GM10266 (cell line): Measurements from ENCODE around the gene NOC2L.

Experiments used
- DNase-seq: peaks from one replicate; pipeline ENCODE4 v3.0.0; 2012; ENCODE audit errors: extremely low spot score
- TF ChIP-seq, protein P1 (sequence below): IDR thresholded peaks from 2 replicates; pipeline ENCODE4 v1.5.1; 2012; ENCODE audit warnings: mild to moderate bottlenecking, low read depth; ENCODE audit not compliant: control insufficient read depth, insufficient read depth; ENCODE audit errors: missing control alignments

Gene NOC2L

DNA sequence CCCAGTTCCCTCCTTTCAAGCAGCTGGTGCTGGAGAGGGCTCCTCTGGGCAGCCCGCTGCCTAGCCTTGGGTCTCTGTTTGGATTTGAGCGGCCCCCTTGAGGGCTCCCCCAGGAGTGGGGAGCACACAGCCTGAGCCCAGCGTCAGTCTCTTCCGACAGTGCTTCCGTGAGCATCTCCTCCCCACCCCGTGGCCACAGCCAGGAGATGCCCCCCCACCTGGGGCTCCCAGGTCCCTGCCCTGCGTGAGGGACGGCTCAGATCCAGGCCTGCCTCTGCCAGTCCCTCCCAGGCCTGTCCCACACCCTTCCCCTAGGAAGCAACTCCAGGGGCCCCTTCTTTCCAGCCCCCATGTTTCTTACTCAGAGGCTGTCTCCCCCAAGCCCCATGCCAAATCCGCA is 31.8 kb downstream of the NOC2L start:
- no peak for DNase-seq
- TF ChIP-seq, protein P1, sequence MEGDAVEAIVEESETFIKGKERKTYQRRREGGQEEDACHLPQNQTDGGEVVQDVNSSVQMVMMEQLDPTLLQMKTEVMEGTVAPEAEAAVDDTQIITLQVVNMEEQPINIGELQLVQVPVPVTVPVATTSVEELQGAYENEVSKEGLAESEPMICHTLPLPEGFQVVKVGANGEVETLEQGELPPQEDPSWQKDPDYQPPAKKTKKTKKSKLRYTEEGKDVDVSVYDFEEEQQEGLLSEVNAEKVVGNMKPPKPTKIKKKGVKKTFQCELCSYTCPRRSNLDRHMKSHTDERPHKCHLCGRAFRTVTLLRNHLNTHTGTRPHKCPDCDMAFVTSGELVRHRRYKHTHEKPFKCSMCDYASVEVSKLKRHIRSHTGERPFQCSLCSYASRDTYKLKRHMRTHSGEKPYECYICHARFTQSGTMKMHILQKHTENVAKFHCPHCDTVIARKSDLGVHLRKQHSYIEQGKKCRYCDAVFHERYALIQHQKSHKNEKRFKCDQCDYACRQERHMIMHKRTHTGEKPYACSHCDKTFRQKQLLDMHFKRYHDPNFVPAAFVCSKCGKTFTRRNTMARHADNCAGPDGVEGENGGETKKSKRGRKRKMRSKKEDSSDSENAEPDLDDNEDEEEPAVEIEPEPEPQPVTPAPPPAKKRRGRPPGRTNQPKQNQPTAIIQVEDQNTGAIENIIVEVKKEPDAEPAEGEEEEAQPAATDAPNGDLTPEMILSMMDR = no peak

DNA sequence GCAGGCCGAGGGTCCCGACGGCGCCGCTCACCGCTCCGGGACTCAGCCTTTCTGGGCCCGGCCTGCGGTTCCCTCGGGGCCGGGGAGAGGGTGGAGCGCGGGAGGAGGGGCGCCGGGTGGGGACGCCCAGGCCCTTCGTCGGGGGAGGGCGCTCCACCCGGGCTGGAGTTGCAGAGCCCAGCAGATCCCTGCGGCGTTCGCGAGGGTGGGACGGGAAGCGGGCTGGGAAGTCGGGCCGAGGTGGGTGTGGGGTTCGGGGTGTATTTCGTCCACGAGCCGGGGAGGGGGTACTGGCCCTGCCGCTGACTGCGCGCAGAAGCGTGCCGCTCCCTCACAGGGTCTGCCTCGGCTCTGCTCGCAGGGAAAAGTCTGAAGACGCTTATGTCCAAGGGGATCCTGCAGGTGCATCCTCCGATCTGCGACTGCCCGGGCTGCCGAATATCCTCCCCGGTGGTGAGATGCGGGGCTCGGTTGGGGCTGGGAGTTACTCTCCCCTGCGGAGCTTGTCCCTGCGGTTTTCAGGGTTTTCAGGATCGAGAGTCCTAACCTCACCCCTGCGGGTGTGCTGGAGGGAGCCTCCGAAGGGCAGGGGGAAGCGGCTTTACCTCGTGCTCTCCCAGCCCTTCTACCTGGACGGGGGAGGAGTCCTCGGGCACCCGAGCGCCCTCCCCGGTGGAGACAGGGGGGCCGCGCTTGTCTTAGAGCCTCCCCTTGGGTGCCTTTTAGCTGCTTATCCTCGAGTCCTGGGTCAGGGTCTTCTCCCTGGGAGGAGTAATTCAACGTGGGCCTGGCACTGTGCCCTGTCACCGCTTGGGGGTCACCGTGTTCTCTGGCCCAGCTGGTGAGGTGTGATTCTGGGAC is 33.3 kb downstream of the NOC2L start:
- DNase-seq = no peak
- TF ChIP-seq, protein P1 = no peak

DNA sequence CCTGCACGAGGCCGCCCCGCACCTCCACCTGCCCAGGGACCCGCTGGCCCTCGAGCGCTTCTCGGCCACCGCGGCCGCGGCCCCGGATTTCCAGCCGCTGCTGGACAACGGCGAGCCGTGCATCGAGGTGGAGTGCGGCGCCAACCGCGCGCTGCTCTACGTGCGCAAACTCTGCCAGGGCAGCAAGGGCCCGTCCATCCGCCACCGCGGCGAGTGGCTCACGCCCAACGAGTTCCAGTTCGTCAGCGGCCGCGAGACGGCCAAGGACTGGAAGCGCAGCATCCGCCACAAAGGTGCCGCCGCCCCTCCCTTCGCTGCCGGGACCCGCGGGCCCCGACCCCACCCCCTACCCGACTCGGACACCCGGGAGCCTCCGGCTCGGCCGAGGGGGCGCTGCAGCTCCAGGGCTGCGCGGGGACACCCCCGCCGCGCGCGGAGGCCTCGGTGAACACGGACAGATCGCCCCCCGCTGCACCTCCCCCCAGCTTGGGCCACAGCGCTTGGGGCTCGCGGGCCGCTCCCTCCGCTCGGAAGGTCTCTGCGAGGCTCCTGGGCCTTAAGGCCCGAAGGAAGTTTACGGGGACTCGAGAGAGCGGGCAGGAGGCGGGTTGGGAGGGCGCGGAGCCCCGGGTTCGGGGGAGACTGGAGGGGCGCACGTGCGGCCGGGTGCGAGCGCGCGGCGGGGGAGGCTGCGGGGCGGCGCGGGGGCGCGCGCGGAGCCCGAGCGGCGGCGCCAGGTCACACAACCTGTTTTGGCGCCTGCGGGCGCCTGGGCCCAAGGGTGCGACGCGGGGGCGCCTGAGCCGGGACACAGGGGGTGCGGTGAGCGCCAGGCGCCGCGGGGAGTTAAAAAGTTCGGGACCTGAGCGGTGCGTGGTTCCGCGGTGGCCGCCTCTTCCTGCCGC is 34.1 kb downstream of the NOC2L start:
- TF ChIP-seq, protein P1 = no peak
- no peak for DNase-seq

DNA sequence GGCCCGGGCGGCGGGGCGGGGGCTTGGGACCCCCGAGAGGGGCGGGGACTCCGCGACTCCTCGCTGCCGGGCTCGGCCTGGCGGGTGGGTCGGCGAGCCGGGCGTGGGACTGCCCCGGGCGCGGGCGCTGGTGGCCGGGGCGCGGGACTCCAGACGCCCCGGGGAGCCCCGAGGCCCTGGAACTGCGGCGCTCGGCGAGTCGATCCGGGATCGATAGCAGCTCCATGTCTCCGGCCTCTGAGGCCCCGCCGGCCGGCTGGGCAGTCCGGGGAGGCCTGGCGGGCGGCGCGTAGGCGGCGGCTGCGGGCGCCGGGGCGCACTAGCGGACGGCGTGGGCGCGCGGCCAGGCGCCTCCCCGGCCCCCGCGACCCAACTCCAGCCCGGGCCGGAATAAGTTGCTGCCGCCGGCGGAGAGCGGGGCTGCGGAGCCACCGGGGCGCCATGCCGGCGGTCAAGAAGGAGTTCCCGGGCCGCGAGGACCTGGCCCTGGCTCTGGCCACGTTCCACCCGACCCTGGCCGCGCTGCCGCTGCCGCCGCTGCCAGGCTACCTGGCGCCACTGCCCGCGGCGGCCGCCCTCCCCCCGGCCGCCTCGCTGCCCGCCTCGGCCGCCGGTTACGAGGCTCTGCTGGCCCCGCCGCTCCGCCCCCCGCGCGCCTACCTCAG is 34.9 kb downstream of the NOC2L start:
- DNase-seq = no peak
- TF ChIP-seq, protein P1 = no peak

DNA sequence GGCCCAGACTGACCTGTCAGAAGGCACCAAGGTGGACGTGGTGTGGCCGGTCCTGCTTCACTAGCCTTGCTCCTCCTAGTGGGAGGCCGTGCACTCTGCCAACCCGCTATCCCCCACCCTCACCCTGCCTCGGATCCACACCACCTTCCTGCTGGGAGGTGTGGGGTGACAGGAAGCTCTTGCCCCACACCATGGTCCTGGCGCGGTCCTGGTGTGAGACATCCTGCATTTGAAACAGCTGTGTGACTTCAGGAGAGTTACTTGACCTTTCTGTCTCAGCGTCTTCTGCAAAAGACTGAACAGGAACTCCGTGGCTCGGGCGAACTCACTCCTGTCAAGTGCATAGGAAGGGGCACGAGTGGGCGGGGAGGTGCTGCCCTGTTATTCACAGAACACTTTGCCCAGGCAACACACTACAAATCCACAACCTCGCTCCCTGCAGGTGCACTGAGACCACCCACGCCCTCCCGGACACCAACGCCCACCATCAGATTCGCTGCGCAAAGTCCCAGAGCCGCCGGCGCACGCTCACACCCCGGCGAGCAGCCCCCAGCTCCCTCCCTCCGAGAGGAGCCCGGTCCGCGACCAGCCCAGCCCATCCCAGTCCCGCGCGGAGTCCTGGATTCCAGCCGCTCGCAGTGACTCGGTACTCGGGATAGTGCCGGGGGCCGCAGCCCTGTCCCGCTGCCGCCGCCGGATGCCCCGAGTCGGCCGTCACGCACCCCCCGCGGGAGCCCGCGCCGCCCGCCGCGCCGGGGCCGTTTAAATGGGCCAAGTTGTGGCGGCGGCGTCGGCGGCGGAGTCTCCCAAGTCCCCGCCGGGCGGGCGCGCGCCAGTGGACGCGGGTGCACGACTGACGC is 35.7 kb downstream of the NOC2L start, which contains the start of gene SAMD11:
SAMD11 (plus strand) TSS at position 793 of the 860 bp plus-strand sequence. CDS start 509 bp downstream, outside the sequence.
- DNase-seq = peak; percentile 72

More for the DNA sequence above, 35.7 kb downstream of the NOC2L start, which contains the start of gene SAMD11:
- TF ChIP-seq, protein P1 = no peak
